ENCODE measurements around the gene IER5.

The IER5 gene

GRCh38 chr1:181128592-181129497, 40.3 kb downstream of the IER5 start (continued):
- peak; percentile 70 for TF ChIP-seq ZNF335 (tag by site-specific recombination; conservative IDR thresholded peaks at IDR 0.05)
- peak; percentile 82 for TF ChIP-seq ZIC2 (tag by site-specific recombination; IDR thresholded peaks at IDR 0.05)
- TF ChIP-seq ZFHX2 (tag by site-specific recombination; conservative IDR thresholded peaks at IDR 0.05) = peak; percentile 52
- peak; percentile 41; the same call in 1 of the 2 replicates for TF ChIP-seq PRDM10 (tag by site-specific recombination; IDR thresholded peaks at IDR 0.05)
- 0 out of 2 replicates have a peak, but pooled peaks have one; percentile 29 for TF ChIP-seq ZBTB17 (tag by site-specific recombination; IDR thresholded peaks at IDR 0.05)
- TF ChIP-seq ZNF19 (tag by site-specific recombination; IDR thresholded peaks at IDR 0.05; ENCODE audit: low read depth) = no peak
- 0 out of 2 replicates have a peak, but pooled peaks have one; percentile 23 for TF ChIP-seq ZBTB8A (tag by site-specific recombination; IDR thresholded peaks at IDR 0.05)
- no peak for TF ChIP-seq ZNF510 (tag by site-specific recombination; IDR thresholded peaks at IDR 0.05; ENCODE audit: insufficient replicate concordance)
- no peak for TF ChIP-seq INSM2 (tag by site-specific recombination; IDR thresholded peaks at IDR 0.05)
- TF ChIP-seq ZSCAN16 (tag by site-specific recombination; IDR thresholded peaks at IDR 0.05) = no peak
- TF ChIP-seq ZNF138 (tag by site-specific recombination; IDR thresholded peaks at IDR 0.05; ENCODE audit: borderline replicate concordance) = no peak
- no peak for TF ChIP-seq OVOL3 (tag by site-specific recombination; IDR thresholded peaks at IDR 0.05)

GRCh38 chr1:181129771-181130606, 41.5 kb downstream of the IER5 start:
- Histone ChIP-seq H3K27ac (ENCODE audit: extremely low read depth, low read depth, low read length) (no peak overlapping the region), H3K36me3 (ENCODE audit: control insufficient read depth in 2 of 2, insufficient read depth in 1 of 2, low read length in 2 of 2) (no peaks in the 10 kb centered on the region), H3K4me3 (ENCODE audit: low read depth, low read length) (no peak overlapping the region), H3K9me3 (ENCODE audit: control insufficient read depth, insufficient read depth, low read depth, low read length) (no peaks in the 10 kb centered on the region), H3K4me1 (ENCODE audit: control insufficient read depth, insufficient read depth, low read length) (peaks cover 7% of the 10 kb centered on the region)
- POLR2A ChIA-PET = interaction anchor here (0.5 to 1.1 kb wide), 2 partner anchors 11 to 34 kb away, joined by 3 to 5 read pairs; no protein-coding TSS in a partner anchor
- CTCF ChIA-PET = no interaction called here
- TF ChIP-seq ZNF677 (tag by site-specific recombination; IDR thresholded peaks at IDR 0.05) = no peak
- TF ChIP-seq ZIC2 (tag by site-specific recombination; IDR thresholded peaks at IDR 0.05) = peak; percentile 45
- TF ChIP-seq ZNF341 (tag by site-specific recombination; IDR thresholded peaks at IDR 0.05; ENCODE audit: low read depth) = peak; percentile 67
- TF ChIP-seq PRDM10 (tag by site-specific recombination; IDR thresholded peaks at IDR 0.05) = peak; percentile 26

Measured in HEK293 (cell line).